Stimulated activated naive CD4-positive, alpha-beta T cell (primary cell): ENCODE measurements around the gene ZDHHC22.
"Not testable (repeated sequence)": the region's sequence is repeated elsewhere in the genome, so short reads cannot be mapped to it uniquely, and the experiment has no call there.

ENCODE experiments used
- DNase-seq, 6 experiments: peaks; one replicate each; lab custom pipeline; 2025; lab: John Stamatoyannopoulos, UW

The ZDHHC22 gene

GRCh38 chr14:77141214-77142004 lies at the start of gene ZDHHC22:
Gene ZDHHC22 (minus strand): TSS chr14:77141791. CDS start chr14:77139738, 2,053 bp downstream.
- DNase-seq, result no peak

GRCh38 chr14:77190977-77191376 lies 49.4 kb upstream of the ZDHHC22 start:
- no peak for DNase-seq

- no peak for DNase-seq
Measured at GRCh38 chr14:77189479-77189878, 47.9 kb upstream of the ZDHHC22 start.

GRCh38 chr14:77187649-77188012 lies 46.0 kb upstream of the ZDHHC22 start:
- DNase-seq, result no peak

GRCh38 chr14:77186911-77187648 lies 45.5 kb upstream of the ZDHHC22 start:
- no peak for DNase-seq

GRCh38 chr14:77185093-77185465 lies 43.5 kb upstream of the ZDHHC22 start:
- no peak for DNase-seq

- DNase-seq, result no peak
Measured at GRCh38 chr14:77184396-77185092, 43.0 kb upstream of the ZDHHC22 start.

- DNase-seq, result no peak
Measured at GRCh38 chr14:77183896-77184295, 42.3 kb upstream of the ZDHHC22 start.

- peak in 5 of 6 experiments; percentile 2 to 28 (median 15) for DNase-seq
Measured at GRCh38 chr14:77181603-77182437, 40.2 kb upstream of the ZDHHC22 start, which contains the start of gene TMEM63C. Gene TMEM63C (plus strand): TSS chr14:77181798. CDS start chr14:77218814, 37,016 bp downstream.

- DNase-seq, result no peak
Measured at GRCh38 chr14:77180726-77181602, 39.4 kb upstream of the ZDHHC22 start.

GRCh38 chr14:77178656-77179055 lies 37.1 kb upstream of the ZDHHC22 start:
- no peak for DNase-seq

- DNase-seq, result no peak
Measured at GRCh38 chr14:77177702-77178101, 36.1 kb upstream of the ZDHHC22 start.

GRCh38 chr14:77175843-77176242 lies 34.3 kb upstream of the ZDHHC22 start:
- no peak for DNase-seq

GRCh38 chr14:77173911-77174617 lies 32.5 kb upstream of the ZDHHC22 start:
- DNase-seq, result not testable (repeated sequence)

- DNase-seq, result no peak
Measured at GRCh38 chr14:77172916-77173315, 31.3 kb upstream of the ZDHHC22 start.

GRCh38 chr14:77170045-77170444 lies 28.5 kb upstream of the ZDHHC22 start:
- DNase-seq, result no peak

GRCh38 chr14:77161011-77161410 lies 19.4 kb upstream of the ZDHHC22 start:
- DNase-seq, result no peak

GRCh38 chr14:77158882-77159255 lies 17.3 kb upstream of the ZDHHC22 start:
- DNase-seq, result no peak

- no peak for DNase-seq
Measured at GRCh38 chr14:77158175-77158881, 16.7 kb upstream of the ZDHHC22 start.
